ENCODE measurements around the gene MTHFSD.

Gene MTHFSD

GRCh38 chr16:86490859-86491639 is 64.0 kb downstream of the MTHFSD start:
- Histone ChIP-seq H3K27ac (no peak overlapping the region), H3K4me1 (ENCODE audit: control insufficient read depth in 1 of 2, insufficient read depth in 1 of 2, low read depth in 1 of 2, low read length in 1 of 2) (no peaks in the 10 kb centered on the region), H3K27me3 (peaks cover 100% of the 10 kb centered on the region), H3K4me3 (ENCODE audit: low read depth in 1 of 2, low read length in 1 of 2) (no peak overlapping the region), H3K36me3 (no peaks in the 10 kb centered on the region), H3K9me3 (no peaks in the 10 kb centered on the region)
- TF ChIP-seq, protein P1, sequence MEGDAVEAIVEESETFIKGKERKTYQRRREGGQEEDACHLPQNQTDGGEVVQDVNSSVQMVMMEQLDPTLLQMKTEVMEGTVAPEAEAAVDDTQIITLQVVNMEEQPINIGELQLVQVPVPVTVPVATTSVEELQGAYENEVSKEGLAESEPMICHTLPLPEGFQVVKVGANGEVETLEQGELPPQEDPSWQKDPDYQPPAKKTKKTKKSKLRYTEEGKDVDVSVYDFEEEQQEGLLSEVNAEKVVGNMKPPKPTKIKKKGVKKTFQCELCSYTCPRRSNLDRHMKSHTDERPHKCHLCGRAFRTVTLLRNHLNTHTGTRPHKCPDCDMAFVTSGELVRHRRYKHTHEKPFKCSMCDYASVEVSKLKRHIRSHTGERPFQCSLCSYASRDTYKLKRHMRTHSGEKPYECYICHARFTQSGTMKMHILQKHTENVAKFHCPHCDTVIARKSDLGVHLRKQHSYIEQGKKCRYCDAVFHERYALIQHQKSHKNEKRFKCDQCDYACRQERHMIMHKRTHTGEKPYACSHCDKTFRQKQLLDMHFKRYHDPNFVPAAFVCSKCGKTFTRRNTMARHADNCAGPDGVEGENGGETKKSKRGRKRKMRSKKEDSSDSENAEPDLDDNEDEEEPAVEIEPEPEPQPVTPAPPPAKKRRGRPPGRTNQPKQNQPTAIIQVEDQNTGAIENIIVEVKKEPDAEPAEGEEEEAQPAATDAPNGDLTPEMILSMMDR (IDR thresholded peaks at IDR 0.05) = no peak

- TF ChIP-seq, protein P1 (IDR thresholded peaks at IDR 0.05) = no peak
- no peak overlapping the region for H3K4me3 ChIP-seq (ENCODE audit: low read depth in 1 of 2, low read length in 1 of 2)
- no peaks in the 10 kb centered on the region for H3K9me3 ChIP-seq
- peaks cover 98% of the 10 kb centered on the region for H3K27me3 ChIP-seq
- no peaks in the 10 kb centered on the region for H3K4me1 ChIP-seq (ENCODE audit: control insufficient read depth in 1 of 2, insufficient read depth in 1 of 2, low read depth in 1 of 2, low read length in 1 of 2)
- no peaks in the 10 kb centered on the region for H3K36me3 ChIP-seq
- H3K27ac ChIP-seq = no peak overlapping the region
These were observed 69.3 kb downstream of the MTHFSD start for GRCh38 chr16:86485746-86486145.

DNA sequence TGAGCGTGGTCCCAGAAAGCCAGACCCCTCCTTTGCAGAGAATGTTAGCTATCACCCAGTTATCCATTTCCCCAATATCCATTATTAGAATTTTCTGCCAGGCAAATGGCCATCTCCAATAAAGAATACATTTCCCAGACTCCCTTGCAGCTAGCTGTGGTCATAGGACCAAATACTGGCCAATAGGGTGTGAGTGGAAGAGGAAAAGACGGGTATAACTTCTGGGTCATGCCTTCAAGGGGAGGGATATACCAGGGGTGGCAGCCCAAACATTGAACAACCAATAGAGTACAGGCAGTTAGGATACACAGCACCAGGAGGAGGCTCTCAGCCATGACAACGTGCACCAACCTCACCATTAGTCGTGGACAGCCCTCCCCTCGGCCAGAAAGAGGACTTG is 70.8 kb downstream of the MTHFSD start:
- Histone ChIP-seq H3K4me1 (ENCODE audit: control insufficient read depth in 1 of 2, insufficient read depth in 1 of 2, low read depth in 1 of 2, low read length in 1 of 2) (no peaks in the 10 kb centered on the region), H3K27ac (no peak overlapping the region), H3K36me3 (no peaks in the 10 kb centered on the region), H3K27me3 (peaks cover 98% of the 10 kb centered on the region), H3K4me3 (ENCODE audit: low read depth in 1 of 2, low read length in 1 of 2) (no peak overlapping the region), H3K9me3 (no peaks in the 10 kb centered on the region)
- TF ChIP-seq, protein P1 (IDR thresholded peaks at IDR 0.05) = no peak

DNA sequence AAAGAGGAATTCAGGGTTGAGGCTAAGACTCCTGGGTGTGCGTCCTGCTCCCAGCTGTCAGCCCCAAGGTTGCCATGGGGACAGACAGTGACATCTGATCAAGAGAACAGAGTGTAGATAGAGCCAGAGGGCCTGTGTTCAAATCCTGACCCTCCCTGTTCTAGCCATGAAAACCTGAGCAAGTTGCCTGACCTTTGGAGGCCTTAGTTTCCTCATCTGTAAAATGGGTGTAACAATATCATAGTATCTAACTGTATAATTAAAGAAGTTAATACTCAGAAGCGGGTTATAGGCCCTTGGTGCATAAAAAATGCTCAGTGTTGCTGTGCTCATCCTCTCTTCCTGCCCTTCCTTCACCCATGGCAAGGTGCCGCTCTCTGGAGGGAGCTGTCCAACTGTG is 73.4 kb downstream of the MTHFSD start:
- H3K27me3 ChIP-seq = peaks cover 93% of the 10 kb centered on the region

GRCh38 chr16:86480444-86480843 is 74.6 kb downstream of the MTHFSD start:
- no peaks in the 10 kb centered on the region for H3K4me1 ChIP-seq (ENCODE audit: control insufficient read depth in 1 of 2, insufficient read depth in 1 of 2, low read depth in 1 of 2, low read length in 1 of 2)
- TF ChIP-seq, protein P1 (IDR thresholded peaks at IDR 0.05) = no peak
- H3K27ac ChIP-seq = no peak overlapping the region
- H3K36me3 ChIP-seq = no peaks in the 10 kb centered on the region
- no peak overlapping the region for H3K4me3 ChIP-seq (ENCODE audit: low read depth in 1 of 2, low read length in 1 of 2)
- no peaks in the 10 kb centered on the region for H3K9me3 ChIP-seq
- H3K27me3 ChIP-seq = peaks cover 93% of the 10 kb centered on the region

More for the DNA sequence above, 73.4 kb downstream of the MTHFSD start:
- no peaks in the 10 kb centered on the region for H3K9me3 ChIP-seq
- TF ChIP-seq, protein P1 (IDR thresholded peaks at IDR 0.05) = no peak
- no peaks in the 10 kb centered on the region for H3K36me3 ChIP-seq
- no peak overlapping the region for H3K4me3 ChIP-seq (ENCODE audit: low read depth in 1 of 2, low read length in 1 of 2)
- no peaks in the 10 kb centered on the region for H3K4me1 ChIP-seq (ENCODE audit: control insufficient read depth in 1 of 2, insufficient read depth in 1 of 2, low read depth in 1 of 2, low read length in 1 of 2)
- no peak overlapping the region for H3K27ac ChIP-seq

Measured in neutrophil (primary cell).